Measurements from ENCODE around the gene NKG7.

Gene NKG7

DNA sequence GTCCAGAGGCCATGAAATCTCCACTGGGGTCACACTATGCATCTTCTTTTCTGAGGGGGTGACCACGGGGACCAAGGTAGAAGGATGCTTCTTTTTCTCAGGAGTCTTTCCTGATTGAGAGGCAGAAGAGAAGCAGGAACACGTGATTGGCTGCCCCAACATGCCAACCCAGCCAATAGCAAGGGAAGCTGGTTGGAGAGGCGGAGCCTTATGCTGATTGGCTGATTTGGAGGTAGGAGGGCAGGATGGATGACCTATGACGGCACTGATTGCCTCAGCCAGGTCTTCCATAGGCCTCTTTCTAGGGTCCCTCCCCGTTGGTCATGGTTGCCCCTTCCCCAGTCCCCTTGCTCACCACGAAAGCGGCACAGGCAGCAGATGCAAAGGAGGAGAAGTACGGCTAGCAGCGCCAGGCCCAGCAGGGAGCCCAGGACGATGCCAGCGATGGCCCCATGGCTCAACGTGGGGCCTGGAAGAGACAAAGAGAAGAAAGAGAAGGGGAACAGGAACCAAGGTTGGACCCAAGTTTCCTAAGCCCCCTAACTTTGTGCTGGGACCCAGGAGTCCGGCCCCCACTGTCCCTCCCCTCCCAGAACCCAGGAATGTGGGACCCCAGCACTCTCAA lies 38.5 kb downstream of the NKG7 start:
- no peak for DNase-seq

DNA sequence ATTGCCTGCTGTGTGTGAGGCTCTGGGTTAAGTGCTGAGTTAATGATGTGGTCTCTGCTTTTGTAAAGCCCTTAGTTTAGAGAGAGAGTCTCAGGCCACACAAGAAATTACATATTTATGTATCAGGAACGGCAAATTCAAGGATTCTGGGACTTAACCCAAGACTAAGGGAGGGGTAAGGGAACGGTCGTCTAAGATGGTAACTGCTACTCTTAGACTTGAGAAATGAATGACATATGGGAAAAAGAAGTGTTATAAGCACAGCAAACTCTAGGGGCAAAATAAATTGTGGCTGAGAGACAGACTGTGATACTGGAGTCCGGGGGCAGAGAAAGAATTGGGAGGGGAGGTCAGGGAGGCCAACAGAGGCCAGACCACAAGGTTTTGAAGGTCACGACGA lies 40.7 kb downstream of the NKG7 start:
- DNase-seq = no peak

DNA sequence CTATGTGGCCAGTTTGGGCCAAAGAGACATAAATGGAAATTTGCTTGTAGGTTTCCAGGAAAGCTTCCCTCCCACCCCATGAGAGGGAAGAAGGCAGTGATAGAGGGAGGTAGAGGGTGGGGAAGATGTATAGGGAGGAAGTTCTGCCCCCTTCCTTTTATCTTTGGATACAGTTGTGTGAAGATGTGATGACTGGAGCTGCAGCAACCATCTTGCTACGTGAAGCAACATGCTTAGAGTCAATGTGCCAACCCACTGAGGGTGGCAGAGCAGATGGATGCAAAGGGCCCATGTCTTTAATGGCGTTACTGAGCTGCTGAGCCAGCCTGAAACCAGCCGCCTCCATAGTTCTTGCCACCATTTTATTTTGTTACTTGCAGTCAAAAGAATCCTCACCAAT lies 41.3 kb downstream of the NKG7 start:
- DNase-seq = no peak

DNA sequence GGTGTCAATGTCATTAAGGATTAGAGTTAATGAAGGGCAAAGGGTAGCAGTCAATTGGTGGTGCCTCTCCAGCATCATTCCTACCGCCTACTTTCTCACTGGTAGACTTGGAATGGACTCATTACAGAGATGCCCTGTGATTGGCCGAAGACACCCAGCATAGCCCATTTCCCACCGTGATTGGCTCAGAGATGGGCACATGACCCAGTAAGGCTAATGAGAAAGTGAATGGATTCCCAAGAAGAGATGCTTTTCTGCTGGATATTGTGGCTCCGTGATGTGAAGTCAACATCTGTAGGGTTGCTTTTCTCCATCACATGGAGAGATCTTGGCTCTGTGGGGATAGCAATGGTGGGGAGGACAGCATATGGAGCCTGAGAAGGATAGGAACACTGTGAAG lies 42.1 kb downstream of the NKG7 start:
- DNase-seq = no peak

DNA sequence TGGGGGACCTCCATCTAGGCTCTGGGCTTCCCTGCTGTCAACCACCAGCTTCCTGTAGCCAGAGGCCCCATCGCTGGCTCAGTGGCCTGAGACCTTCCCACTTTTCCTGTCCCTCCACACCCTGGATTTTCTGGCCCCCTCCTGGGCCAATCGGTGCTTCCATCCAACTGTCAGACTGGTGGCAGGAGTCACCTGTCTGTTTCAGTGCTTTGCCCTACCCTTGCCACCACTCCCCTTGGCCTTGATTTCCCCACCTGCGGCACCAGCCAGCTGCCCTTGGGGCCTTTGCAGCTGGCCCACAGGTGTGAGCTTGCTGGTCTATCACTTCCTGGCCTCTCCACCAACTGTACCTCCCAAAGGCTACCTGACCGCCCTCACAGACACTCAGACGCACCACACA lies 43.0 kb downstream of the NKG7 start:
- DNase-seq = no peak

DNA sequence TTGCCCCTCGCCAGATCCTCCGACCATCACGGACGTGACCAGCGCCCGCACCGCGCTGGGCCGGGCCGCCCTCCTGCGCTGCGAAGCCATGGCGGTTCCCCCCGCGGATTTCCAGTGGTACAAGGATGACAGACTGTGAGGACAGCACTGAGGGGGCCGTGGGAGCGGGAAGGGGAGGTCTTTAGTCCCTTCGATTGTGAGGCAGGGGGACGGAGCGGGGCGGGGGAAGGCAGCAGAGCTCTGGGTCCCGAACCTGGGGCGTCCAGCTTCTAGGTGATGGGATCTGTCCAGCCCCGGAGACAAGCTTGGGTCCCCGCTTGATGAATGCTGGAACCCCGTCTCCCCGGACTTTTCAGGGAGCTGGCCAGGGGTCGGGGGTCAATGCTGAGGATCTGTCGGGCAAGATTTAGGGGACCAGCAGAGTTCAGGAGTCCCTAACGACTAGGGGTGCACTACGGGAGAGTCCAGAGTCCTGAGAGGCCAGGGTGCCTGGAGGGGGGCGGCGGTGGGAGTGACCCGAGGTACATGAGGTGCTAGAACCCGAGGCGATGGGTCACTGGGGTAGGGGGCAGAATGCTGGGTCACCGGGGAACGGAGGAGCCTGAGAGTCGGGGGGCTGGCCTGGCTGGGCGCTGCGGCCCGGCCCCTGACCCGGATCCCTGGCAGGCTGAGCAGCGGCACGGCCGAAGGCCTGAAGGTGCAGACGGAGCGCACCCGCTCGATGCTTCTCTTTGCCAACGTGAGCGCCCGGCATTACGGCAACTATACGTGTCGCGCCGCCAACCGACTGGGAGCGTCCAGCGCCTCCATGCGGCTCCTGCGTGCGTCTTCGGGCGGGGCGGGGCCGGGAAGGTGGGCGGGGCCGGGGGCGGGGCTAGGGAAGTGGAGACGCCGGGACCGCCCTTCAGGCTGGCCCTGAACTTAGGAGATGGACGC lies 45.1 kb downstream of the NKG7 start:
- DNase-seq = no peak

DNA sequence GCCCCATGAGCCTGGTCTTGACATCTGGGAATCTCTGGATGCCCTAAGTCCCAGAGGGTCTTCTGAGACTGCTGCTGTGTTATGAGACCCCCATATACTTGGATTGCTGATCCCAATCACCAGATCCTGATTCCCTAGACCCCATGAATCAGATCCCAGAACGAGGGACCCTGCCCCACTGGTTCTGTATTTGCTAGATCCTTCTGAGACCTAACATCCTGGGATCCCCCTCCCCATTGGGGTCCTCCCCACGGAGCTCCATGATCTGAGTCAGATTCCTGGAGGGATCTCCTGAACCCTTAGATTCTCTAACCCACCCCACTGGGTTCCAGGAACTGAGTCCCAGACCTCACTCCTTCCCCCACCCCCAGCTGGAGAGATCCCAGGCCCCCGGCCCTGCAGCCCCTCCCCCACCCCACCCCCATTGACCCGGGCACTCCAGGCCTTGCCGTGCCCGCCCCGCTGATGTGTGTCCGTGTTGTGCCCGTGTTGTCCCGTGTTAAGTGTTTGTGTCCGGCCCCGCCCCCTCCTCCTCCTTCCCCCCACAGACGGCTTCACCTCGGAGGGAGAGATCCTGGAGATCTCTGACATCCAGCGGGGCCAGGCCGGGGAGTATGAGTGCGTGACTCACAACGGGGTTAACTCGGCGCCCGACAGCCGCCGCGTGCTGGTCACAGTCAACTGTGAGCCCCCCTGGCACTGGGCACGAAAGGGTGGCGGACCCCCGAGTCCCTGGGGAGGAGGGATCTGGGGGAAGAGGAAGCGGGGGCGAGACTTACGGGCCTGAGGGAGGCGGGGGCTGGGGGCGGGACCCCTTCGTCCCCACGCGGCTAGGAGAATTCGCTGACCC lies 46.0 kb downstream of the NKG7 start:
- DNase-seq = no peak

DNA sequence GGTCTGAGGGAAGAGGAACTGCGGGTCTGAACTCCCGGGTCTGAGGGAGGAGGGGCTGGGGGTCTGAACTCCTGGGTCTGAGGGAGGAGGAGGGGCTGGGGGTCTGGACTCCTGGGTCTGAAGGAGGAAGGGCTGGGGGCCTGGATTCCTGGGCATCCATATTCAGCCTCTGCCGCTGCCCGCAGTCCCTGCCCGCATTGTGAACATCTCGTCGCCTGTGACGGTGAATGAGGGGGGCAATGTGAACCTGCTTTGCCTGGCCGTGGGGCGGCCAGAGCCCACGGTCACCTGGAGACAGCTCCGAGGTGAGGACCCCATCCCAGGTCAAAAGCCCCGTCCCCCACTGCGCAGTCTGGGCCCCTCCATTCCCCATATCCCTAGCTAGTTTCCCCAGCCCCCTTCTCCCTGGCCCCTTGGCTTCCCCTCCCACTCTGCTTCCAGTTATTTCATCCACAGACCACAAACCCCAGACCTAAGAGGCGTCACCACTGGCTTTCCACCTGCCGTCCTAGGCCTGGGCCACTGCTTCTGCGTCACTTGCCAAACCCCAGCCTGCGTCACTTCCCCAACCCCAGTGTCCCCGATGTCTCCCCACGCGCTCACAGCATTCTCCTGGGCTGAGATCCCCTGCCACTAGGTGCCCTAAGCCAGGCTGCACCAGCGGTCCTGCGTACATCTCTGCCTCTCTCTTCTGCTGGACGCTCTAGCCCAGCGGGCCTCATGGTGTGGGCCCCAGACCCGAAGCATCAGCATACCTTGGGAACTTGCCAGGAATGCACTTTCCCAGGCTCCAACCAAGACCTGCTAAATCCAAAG lies 47.1 kb downstream of the NKG7 start:
- no peak for DNase-seq

DNA sequence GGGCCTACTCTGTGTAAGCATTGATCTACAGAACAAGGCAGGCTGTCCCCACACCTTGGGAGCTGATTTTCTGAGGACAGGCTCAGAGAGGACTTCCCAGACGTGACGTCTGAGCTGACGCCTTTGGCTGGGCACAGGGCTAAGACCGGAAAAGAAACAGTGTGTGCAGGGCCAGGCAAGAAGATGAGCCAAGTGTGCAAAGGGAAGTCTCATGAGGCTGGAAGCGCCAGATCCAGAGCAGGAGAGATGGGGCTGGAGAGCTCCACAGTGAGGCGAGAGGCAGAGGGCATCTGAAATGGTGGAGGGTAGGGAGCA lies 48.3 kb downstream of the NKG7 start:
- no peak for DNase-seq

DNA sequence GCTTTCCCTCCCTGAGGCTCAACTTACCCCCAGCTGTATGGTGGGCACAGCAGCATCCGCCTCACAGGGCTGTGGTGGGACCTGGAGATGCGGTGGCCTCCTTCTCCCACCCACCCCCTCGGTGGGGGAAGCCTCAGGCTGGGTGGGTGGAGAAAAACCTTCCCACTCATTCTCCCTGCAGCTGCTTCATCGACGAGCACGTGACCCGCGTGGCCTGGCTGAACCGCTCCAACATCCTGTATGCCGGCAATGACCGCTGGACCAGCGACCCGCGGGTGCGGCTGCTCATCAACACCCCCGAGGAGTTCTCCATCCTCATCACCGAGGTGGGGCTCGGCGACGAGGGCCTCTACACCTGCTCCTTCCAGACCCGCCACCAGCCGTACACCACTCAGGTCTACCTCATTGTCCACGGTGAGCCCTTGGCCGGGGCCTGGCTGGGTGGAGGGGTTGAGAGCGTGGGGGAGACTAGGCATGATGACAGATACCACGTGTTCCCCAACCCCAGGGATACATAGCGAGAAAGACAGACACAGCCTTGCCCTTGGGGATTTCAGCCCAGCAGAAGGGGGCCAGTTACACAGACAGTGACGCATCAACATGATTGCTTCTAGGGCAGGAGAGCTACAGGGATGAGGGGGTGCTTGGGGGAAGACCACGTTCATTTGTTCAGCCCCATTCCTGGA lies 48.8 kb downstream of the NKG7 start:
- DNase-seq = no peak

DNA sequence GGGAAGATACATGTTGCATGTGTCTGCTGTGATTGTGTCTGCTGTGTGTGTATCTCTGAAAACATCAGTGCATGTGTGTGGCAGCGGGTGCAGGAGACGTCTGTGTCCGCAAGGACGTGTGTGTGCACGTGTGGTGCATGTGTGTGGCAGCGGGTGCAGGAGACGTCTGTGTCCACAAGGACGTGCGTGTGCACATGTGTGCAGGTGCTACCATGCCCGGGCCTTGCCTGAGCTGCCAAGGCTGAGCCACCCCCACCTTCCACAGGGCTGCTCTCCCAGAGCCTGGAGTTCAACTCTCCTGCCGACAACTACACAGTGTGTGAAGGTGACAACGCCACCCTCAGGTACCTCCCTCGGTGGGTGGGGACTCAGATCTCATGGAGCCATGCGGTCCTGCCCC lies 50.7 kb downstream of the NKG7 start:
- no peak for DNase-seq

All from GF-D8 (cell line).